Osteoblast (primary cell): ENCODE measurements around the gene PCK2. TPM values are rescaled to one million over a fixed set of nuclear protein-coding genes. Genes with fewer than 3 reads are reported as not detected.
A peak's percentile ranks its signal among the peaks of the same experiment; 100 is the strongest.

Experiments used
- DNase-seq: peaks from one replicate; pipeline ENCODE4 v3.0.0; 2011; ENCODE audit warnings: low spot score, mixed read lengths; ENCODE audit not compliant: insufficient read length; ENCODE audit errors: missing footprints
- H2AFZ ChIP-seq: 2 replicates; pipeline ENCODE4 v1.6.0; 2011; ENCODE audit warnings: mild to moderate bottlenecking, low read length
- H3K27ac ChIP-seq: 2 replicates; pipeline ENCODE4 v1.5.1; 2011; ENCODE audit warnings: mild to moderate bottlenecking, low read depth, low read length, moderate library complexity
- H3K27me3 ChIP-seq: 2 replicates; pipeline ENCODE4 v1.6.0; 2012; ENCODE audit warnings: mild to moderate bottlenecking, control low read depth, inconsistent platforms, low read length, moderate library complexity; ENCODE audit not compliant: insufficient read depth
- H3K36me3 ChIP-seq: 2 replicates; pipeline ENCODE4 v1.5.1; 2011; ENCODE audit warnings: mild to moderate bottlenecking, low read length, control low read depth, moderate library complexity; ENCODE audit not compliant: insufficient read depth
- H3K4me1 ChIP-seq: 2 replicates; pipeline ENCODE4 v1.5.1; 2011; ENCODE audit warnings: mild to moderate bottlenecking, low read length, control low read depth, moderate library complexity; ENCODE audit not compliant: insufficient read depth
- H3K4me2 ChIP-seq: 2 replicates; pipeline ENCODE4 v1.6.0; 2011; ENCODE audit warnings: mild to moderate bottlenecking, low read length; ENCODE audit not compliant: insufficient read depth
- H3K4me3 ChIP-seq: fragments of 200-600 bp; sonication (generic); 3 replicates; pipeline ENCODE4 v1.5.1; 2012; ENCODE audit warnings: mild to moderate bottlenecking, low read length, inconsistent platforms; ENCODE audit not compliant: insufficient read depth
- H3K79me2 ChIP-seq: 2 replicates; pipeline ENCODE4 v1.6.0; 2012; ENCODE audit warnings: mild to moderate bottlenecking, low read length, control low read depth, inconsistent platforms; ENCODE audit not compliant: insufficient read depth
- H3K9me3 ChIP-seq: 2 replicates; pipeline ENCODE4 v1.5.1; 2011; ENCODE audit warnings: low read depth, low read length, control low read depth
- H4K20me1 ChIP-seq: 2 replicates; pipeline ENCODE4 v1.6.0; 2012; ENCODE audit warnings: mild to moderate bottlenecking, low read length, control low read depth; ENCODE audit not compliant: insufficient read depth
- total RNA-seq: library from RNA; depleted of rRNA; stranded (reverse); fragments of >200 nt; gene quantifications from 2 replicates; pipeline ENCODE4 v1.2.3, GENCODE V29; 2012
- TF ChIP-seq, protein P1 (sequence below): IDR thresholded peaks from 2 replicates; pipeline ENCODE4 v1.5.1; 2011; ENCODE audit warnings: mild to moderate bottlenecking, low read depth, low read length, moderate library complexity; ENCODE audit errors: extremely low read depth

PCK2 gene
- total RNA-seq, 1 donor, result 35.1 TPM

DNA sequence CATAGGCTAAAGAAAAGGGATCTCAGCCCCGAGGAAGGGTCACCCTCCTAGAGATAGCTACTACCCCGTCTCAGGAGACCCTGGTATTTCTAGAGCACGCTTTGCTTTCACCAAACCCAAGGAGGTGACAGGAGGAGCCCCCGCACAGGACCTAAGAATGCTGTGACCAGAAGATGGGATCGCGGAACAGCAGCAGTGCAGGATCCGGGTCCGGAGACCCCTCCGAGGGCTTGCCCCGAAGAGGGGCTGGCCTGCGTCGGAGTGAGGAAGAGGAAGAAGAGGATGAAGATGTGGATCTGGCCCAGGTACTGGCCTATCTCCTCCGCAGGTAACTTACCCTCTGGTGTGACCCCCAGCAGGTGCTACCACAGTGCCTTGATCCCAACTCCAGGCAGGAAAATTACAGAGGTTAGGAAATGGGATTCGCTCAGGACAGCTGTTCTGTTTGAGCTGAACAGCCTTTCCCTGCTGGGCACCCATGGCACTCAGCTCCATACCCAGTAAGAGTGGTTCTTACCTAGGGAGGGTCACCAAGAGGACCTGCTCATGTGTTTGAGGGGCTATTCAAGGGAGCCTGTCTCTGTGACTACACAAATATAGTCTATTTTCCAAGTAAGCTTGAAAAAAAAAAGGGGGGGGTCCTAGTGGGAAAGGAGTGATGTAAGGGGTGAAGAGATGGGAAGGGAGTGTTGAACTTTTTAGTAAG is 21.5 kb downstream of the PCK2 start:
- Histone ChIP-seq H3K27me3 (no peaks in the 10 kb centered on the region), H4K20me1 (no peaks in the 10 kb centered on the region), H3K4me3 (peak overlapping the region; percentile 82), H3K27ac (peak overlapping the region; percentile 98), H3K79me2 (peaks cover 13% of the 10 kb centered on the region), H3K9me3 (no peaks in the 10 kb centered on the region), H3K4me2 (peak overlapping the region; percentile 96), H3K36me3 (peaks cover 30% of the 10 kb centered on the region), H2AFZ (peak overlapping the region; percentile 87), H3K4me1 (peaks cover 14% of the 10 kb centered on the region)
- DNase-seq, result peak; percentile 67
- TF ChIP-seq, protein P1, sequence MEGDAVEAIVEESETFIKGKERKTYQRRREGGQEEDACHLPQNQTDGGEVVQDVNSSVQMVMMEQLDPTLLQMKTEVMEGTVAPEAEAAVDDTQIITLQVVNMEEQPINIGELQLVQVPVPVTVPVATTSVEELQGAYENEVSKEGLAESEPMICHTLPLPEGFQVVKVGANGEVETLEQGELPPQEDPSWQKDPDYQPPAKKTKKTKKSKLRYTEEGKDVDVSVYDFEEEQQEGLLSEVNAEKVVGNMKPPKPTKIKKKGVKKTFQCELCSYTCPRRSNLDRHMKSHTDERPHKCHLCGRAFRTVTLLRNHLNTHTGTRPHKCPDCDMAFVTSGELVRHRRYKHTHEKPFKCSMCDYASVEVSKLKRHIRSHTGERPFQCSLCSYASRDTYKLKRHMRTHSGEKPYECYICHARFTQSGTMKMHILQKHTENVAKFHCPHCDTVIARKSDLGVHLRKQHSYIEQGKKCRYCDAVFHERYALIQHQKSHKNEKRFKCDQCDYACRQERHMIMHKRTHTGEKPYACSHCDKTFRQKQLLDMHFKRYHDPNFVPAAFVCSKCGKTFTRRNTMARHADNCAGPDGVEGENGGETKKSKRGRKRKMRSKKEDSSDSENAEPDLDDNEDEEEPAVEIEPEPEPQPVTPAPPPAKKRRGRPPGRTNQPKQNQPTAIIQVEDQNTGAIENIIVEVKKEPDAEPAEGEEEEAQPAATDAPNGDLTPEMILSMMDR, result no peak

DNA sequence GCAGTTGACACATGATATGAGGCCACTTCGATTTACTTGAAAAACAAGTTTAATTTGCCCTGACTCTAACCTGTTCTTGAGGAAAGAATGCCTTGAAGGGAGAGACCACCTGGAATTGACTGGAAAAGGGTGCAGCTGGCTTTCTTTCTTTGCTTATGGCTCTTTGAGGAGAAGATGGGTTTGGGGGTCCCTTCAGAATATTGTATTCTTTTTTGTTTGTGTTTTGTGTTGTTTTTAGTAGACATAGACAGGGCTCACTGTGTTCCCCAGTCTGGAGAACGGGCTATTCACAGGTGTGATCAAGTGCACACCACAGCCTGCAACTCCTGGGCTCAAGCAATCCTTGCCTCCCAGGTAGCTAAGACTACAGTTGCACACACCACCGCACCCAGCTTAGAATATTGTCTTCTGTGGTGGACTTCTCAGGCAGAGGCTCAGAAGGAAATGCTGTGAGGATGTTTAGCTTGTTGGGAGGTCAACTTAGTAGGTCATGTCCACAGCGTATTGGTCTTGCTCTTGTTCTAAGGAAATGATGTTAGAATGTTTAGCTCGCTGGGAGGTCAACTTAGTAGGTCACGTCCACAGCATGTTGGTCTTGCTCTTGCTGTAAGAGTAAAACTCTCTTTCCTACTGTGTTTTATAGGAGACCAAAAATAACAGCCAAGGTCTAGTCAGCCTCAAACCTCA is 22.2 kb downstream of the PCK2 start:
- peak overlapping the region; percentile 82 for H3K4me3 ChIP-seq
- TF ChIP-seq, protein P1, result no peak
- H3K4me2 ChIP-seq, result peak overlapping the region; percentile 96

DNA sequence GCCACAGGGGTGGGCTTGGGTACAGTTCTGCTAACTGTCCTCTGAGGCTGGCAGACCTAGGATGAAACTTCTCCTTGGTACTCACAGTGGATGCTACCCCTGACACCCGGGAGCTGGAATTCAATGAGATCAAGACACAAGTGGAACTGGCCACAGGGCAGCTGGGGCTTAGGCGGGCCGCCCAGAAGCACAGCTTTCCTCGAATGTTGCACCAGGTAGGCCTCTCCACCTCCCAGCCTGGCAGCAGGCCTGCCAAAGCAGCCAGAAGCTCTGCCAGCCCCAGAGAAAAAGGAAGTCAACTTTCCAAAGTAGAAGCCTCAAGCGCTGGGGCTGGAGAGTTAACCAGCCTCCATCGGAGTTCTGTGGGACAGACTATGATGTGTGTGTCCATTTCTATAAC is 23.1 kb downstream of the PCK2 start:
- H3K27ac ChIP-seq, result no peak overlapping the region
- peaks cover 13% of the 10 kb centered on the region for H3K79me2 ChIP-seq
- peaks cover 14% of the 10 kb centered on the region for H3K4me1 ChIP-seq
- no peak overlapping the region for H3K4me2 ChIP-seq
- DNase-seq, result peak; percentile 30
- H3K9me3 ChIP-seq, result no peaks in the 10 kb centered on the region
- H3K4me3 ChIP-seq, result no peak overlapping the region
- H3K27me3 ChIP-seq, result no peaks in the 10 kb centered on the region
- H3K36me3 ChIP-seq, result peaks cover 42% of the 10 kb centered on the region
- TF ChIP-seq, protein P1, result no peak
- no peaks in the 10 kb centered on the region for H4K20me1 ChIP-seq
- H2AFZ ChIP-seq, result no peak overlapping the region

More for the DNA sequence above, 22.2 kb downstream of the PCK2 start:
- Histone ChIP-seq H3K4me1 (peaks cover 14% of the 10 kb centered on the region), H4K20me1 (no peaks in the 10 kb centered on the region), H3K79me2 (peaks cover 13% of the 10 kb centered on the region), H3K27me3 (no peaks in the 10 kb centered on the region), H2AFZ (no peak overlapping the region), H3K27ac (no peak overlapping the region), H3K9me3 (no peaks in the 10 kb centered on the region), H3K36me3 (peaks cover 36% of the 10 kb centered on the region)
- no peak for DNase-seq

DNA sequence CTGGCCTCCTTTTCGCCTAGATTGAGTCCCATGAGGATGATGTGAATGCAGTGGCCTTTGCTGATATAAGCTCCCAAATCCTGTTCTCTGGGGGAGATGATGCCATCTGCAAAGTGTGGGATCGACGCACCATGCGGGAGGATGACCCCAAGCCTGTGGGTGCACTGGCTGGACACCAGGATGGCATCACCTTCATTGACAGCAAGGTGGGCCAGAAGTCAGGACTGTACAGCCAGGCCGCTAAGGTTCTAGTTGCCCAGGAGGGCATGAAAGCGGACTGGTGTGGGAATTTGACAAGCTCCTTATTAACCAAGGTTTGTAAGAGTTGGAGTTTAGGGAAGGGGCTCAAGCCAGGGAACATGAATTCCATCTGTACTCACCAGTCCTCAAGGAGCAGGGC is 25.6 kb downstream of the PCK2 start:
- H3K36me3 ChIP-seq, result peaks cover 59% of the 10 kb centered on the region
- H3K4me3 ChIP-seq, result no peak overlapping the region
- H2AFZ ChIP-seq, result no peak overlapping the region
- DNase-seq, result no peak
- peaks cover 13% of the 10 kb centered on the region for H3K79me2 ChIP-seq
- no peak overlapping the region for H3K27ac ChIP-seq
- no peaks in the 10 kb centered on the region for H3K27me3 ChIP-seq
- no peak overlapping the region for H3K4me2 ChIP-seq
- no peaks in the 10 kb centered on the region for H3K9me3 ChIP-seq
- H4K20me1 ChIP-seq, result no peaks in the 10 kb centered on the region
- peaks cover 8% of the 10 kb centered on the region for H3K4me1 ChIP-seq
- TF ChIP-seq, protein P1, result no peak
